Tibial nerve (tissue), 4 donors: Measurements from ENCODE around the gene BCAS3. TPM values are rescaled to one million over a fixed set of nuclear protein-coding genes. Genes with fewer than 3 reads are reported as not detected.

ENCODE experiments used
- DNase-seq, 2 donors: peaks; one replicate each; pipeline ENCODE4 v3.0.0-alpha.2; 2019; ENCODE audit warnings: low spot score in 2 of 2
- H3K27ac ChIP-seq, 4 donors: fragments of 200-600 bp; sonication (generic) in 3 of 4; one replicate each; pipeline ENCODE4 v1.5.1; 2017 to 2019; ENCODE audit warnings: mild to moderate bottlenecking in 1 of 4
- H3K27me3 ChIP-seq, 2 donors: fragments of 200-600 bp; sonication (generic) in 1 of 2; one replicate each; pipeline versions ENCODE4 v1.5.1 to v1.6.0; 2017 to 2019
- H3K36me3 ChIP-seq, 3 donors: fragments of 200-600 bp; sonication (generic); one replicate each; pipeline ENCODE4 v1.5.1; 2018 to 2019
- H3K4me1 ChIP-seq, 4 donors: fragments of 200-600 bp; sonication (generic) in 3 of 4; one replicate each; pipeline ENCODE4 v1.5.1; 2017 to 2019
- H3K4me3 ChIP-seq, 4 donors: fragments of 200-600 bp; sonication (generic) in 3 of 4; one replicate each; pipeline ENCODE4 v1.5.1; 2017 to 2019; ENCODE audit warnings: mild to moderate bottlenecking in 1 of 4, moderate library complexity in 1 of 4
- H3K9me3 ChIP-seq, 4 donors: fragments of 200-600 bp; sonication (generic) in 3 of 4; one replicate each; pipeline ENCODE4 v1.5.1; 2017 to 2019
- CTCF ChIP-seq, 5 experiments: fragments of 200-600 bp in 3 of 5; fragments of 450-650 bp in 2 of 5; sonication (generic) in 3 of 5; IDR thresholded peaks; one replicate each; pipeline ENCODE4 v1.5.1; 2016 to 2019; ENCODE audit warnings: antibody characterized with exemption in 5 of 5, mild to moderate bottlenecking in 3 of 5, moderate library complexity in 2 of 5
- EP300 ChIP-seq, 2 donors: sonication (generic); formaldehyde crosslinking; IDR thresholded peaks; one replicate each; pipeline ENCODE4 v1.6.1; 2017; ENCODE audit warnings: antibody characterized with exemption in 2 of 2, mild to moderate bottlenecking in 1 of 2
- POLR2A ChIP-seq, 2 donors: fragments of 450-650 bp; IDR thresholded peaks; one replicate each; pipeline ENCODE4 v1.6.1; 2017; ENCODE audit warnings: antibody characterized with exemption in 2 of 2, mild to moderate bottlenecking in 2 of 2, moderate library complexity in 2 of 2
- WGBS, 2 donors: methylation state at CpG; one replicate each; pipeline ENCODE4 v1.1.5; 2018; 5-methylcytosine and 5-hydroxymethylcytosine counted together
- total RNA-seq, 4 donors: library from RNA; depleted of rRNA; stranded (reverse); fragments of >200 nt; gene quantifications; one replicate each; pipeline ENCODE4 v1.1.0, GENCODE V29; 2016

Gene BCAS3
- total RNA-seq, 4 donors from 2014 or later: 26.4 to 48.1 (median 44.8) TPM

- WGBS, 2 donors: 88 to 90% methylated on average over 13 of the region's 13 CpGs
These were observed 686.2 kb downstream of the BCAS3 start for GRCh38 chr17:61363601-61364462.

GRCh38 chr17:61364463-61364846, 686.8 kb downstream of the BCAS3 start:
- no peak overlapping the region for H3K27ac ChIP-seq
- H3K4me1 ChIP-seq: no peaks in the 10 kb centered on the region
- DNase-seq: no peak
- no peaks in the 10 kb centered on the region for H3K9me3 ChIP-seq
- TF ChIP-seq EP300 (IDR thresholded peaks at IDR 0.05) (no peak), POLR2A (IDR thresholded peaks at IDR 0.05) (no peak), CTCF (IDR thresholded peaks at IDR 0.05) (no peak)
- H3K36me3 ChIP-seq: peaks cover 0 to 10% (median 0%) of the 10 kb centered on the region in 3 donors
- no peak overlapping the region for H3K4me3 ChIP-seq
- H3K27me3 ChIP-seq: no peaks in the 10 kb centered on the region
- 98% methylated on average over 3 of the region's 3 CpGs for WGBS, 2 donors

More at GRCh38 chr17:61363601-61364462, 686.2 kb downstream of the BCAS3 start:
- no peak for DNase-seq
- peaks cover 0 to 10% (median 0%) of the 10 kb centered on the region in 3 donors for H3K36me3 ChIP-seq
- no peaks in the 10 kb centered on the region for H3K27me3 ChIP-seq
- TF ChIP-seq CTCF (IDR thresholded peaks at IDR 0.05): no peak
- no peak for TF ChIP-seq POLR2A (IDR thresholded peaks at IDR 0.05)
- no peak for TF ChIP-seq EP300 (IDR thresholded peaks at IDR 0.05)
- H3K4me3 ChIP-seq: no peak overlapping the region
- H3K4me1 ChIP-seq: no peaks in the 10 kb centered on the region
- H3K27ac ChIP-seq: no peak overlapping the region
- H3K9me3 ChIP-seq: no peaks in the 10 kb centered on the region

GRCh38 chr17:61366076-61366714, 688.5 kb downstream of the BCAS3 start:
- no peak overlapping the region for H3K27ac ChIP-seq
- H3K4me3 ChIP-seq: no peak overlapping the region

GRCh38 chr17:61366715-61367413, 689.2 kb downstream of the BCAS3 start:
- TF ChIP-seq EP300 (IDR thresholded peaks at IDR 0.05) (no peak), POLR2A (IDR thresholded peaks at IDR 0.05) (no peak), CTCF (IDR thresholded peaks at IDR 0.05) (no peak)
- H3K27ac ChIP-seq: no peak overlapping the region
- 81 to 83% methylated on average over 19 of the region's 19 CpGs for WGBS, 2 donors
- H3K9me3 ChIP-seq: no peaks in the 10 kb centered on the region
- no peaks in the 10 kb centered on the region for H3K4me1 ChIP-seq
- peaks cover 0 to 16% (median 0%) of the 10 kb centered on the region in 3 donors for H3K36me3 ChIP-seq
- no peak overlapping the region for H3K4me3 ChIP-seq
- no peak for DNase-seq
- no peaks in the 10 kb centered on the region for H3K27me3 ChIP-seq

More at GRCh38 chr17:61366076-61366714, 688.5 kb downstream of the BCAS3 start:
- Histone ChIP-seq H3K9me3 (no peaks in the 10 kb centered on the region), H3K4me1 (no peaks in the 10 kb centered on the region), H3K27me3 (no peaks in the 10 kb centered on the region), H3K36me3 (peaks cover 0 to 16% (median 0%) of the 10 kb centered on the region in 3 donors)
- DNase-seq: no peak
- no peak for TF ChIP-seq POLR2A (IDR thresholded peaks at IDR 0.05)
- no peak for TF ChIP-seq EP300 (IDR thresholded peaks at IDR 0.05)
- no peak for TF ChIP-seq CTCF (IDR thresholded peaks at IDR 0.05)
- 92 to 93% methylated on average over 7 to 8 of the region's 8 CpGs for WGBS, 2 donors
